Measurements from ENCODE around the gene AIDA. TPM values are rescaled to one million over a fixed set of nuclear protein-coding genes. Genes with fewer than 3 reads are reported as not detected.

AIDA gene
- total RNA-seq, 1 donor from 2014 or later, result 37.0 TPM

GRCh38 chr1:222643938-222644635 lies 68.2 kb downstream of the AIDA start:
- DNase-seq, result peak; percentile 97

- DNase-seq, result no peak
Measured at GRCh38 chr1:222643606-222643937, 68.7 kb downstream of the AIDA start.

- no peak for DNase-seq
Measured at GRCh38 chr1:222642468-222642867, 69.8 kb downstream of the AIDA start.

- DNase-seq, result no peak
Measured at GRCh38 chr1:222641269-222641948, 70.9 kb downstream of the AIDA start.

- no peak for DNase-seq
Measured at GRCh38 chr1:222634180-222635013, 77.9 kb downstream of the AIDA start.

- no peak for DNase-seq
Measured at GRCh38 chr1:222632749-222633148, 79.5 kb downstream of the AIDA start.

GRCh38 chr1:222631611-222632208 lies 80.6 kb downstream of the AIDA start:
- no peak for DNase-seq

- DNase-seq, result no peak
Measured at GRCh38 chr1:222629921-222630535, 82.3 kb downstream of the AIDA start.

- no peak for DNase-seq
Measured at GRCh38 chr1:222627232-222627631, 85.1 kb downstream of the AIDA start.

- DNase-seq, result no peak
Measured at GRCh38 chr1:222624214-222624613, 88.1 kb downstream of the AIDA start.

GRCh38 chr1:222623458-222623857 lies 88.8 kb downstream of the AIDA start:
- DNase-seq, result no peak

GRCh38 chr1:222622765-222623164 lies 89.5 kb downstream of the AIDA start:
- no peak for DNase-seq

- DNase-seq, result no peak
Measured at GRCh38 chr1:222620566-222620965, 91.7 kb downstream of the AIDA start.

GRCh38 chr1:222618880-222619596 lies 93.3 kb downstream of the AIDA start:
- peak; percentile 43 for DNase-seq

Other genes with a start within 250 kb of the AIDA start
- 0.16 TPM for gene HHIPL2, start 164.4 kb downstream of the AIDA start, total RNA-seq
- gene TAF1A, start 122.6 kb downstream of the AIDA start, total RNA-seq, result 27.8 TPM
- 54.0 TPM for gene MIA3, start 94.4 kb downstream of the AIDA start, total RNA-seq
- 66.9 TPM for gene BROX, start 73 bp upstream of the AIDA start, total RNA-seq
- not detected for gene FAM177B, start 24.7 kb upstream of the AIDA start, total RNA-seq
- 12.2 TPM for gene DISP1, start 102.5 kb upstream of the AIDA start, total RNA-seq